HepG2 (cell line): ENCODE measurements around the gene ACAP2. TPM values are rescaled to one million over a fixed set of nuclear protein-coding genes. Genes with fewer than 3 reads are reported as not detected.

ENCODE experiments used
- FOXM1 ChIP-seq: sonication (generic); formaldehyde crosslinking; IDR thresholded peaks from 2 replicates; pipeline ENCODE4 v1.5.0; 2020; ENCODE audit warnings: missing genetic modification reagents
- HNF1B ChIP-seq: sonication (generic); formaldehyde crosslinking; IDR thresholded peaks from 2 replicates; pipeline ENCODE4 v1.5.1; 2020; ENCODE audit warnings: mild to moderate bottlenecking, moderate library complexity, missing genetic modification reagents
- HOXA5 ChIP-seq: sonication (generic); formaldehyde crosslinking; IDR thresholded peaks from 2 replicates; pipeline ENCODE4 v1.4.0; 2020; ENCODE audit warnings: missing genetic modification reagents
- MEIS1 ChIP-seq: sonication (generic); formaldehyde crosslinking; IDR thresholded peaks from 2 replicates; pipeline ENCODE4 v1.9.0; 2021; ENCODE audit warnings: mild to moderate bottlenecking, missing genetic modification reagents, moderate library complexity, borderline replicate concordance
- NKX3-1 ChIP-seq: sonication (generic); formaldehyde crosslinking; IDR thresholded peaks from 2 replicates; pipeline ENCODE4 v1.5.0; 2020; ENCODE audit warnings: missing genetic modification reagents
- RAD21 ChIP-seq: fragments of 450-650 bp; formaldehyde crosslinking; IDR thresholded peaks from 2 replicates; pipeline ENCODE4 v1.5.0; 2020; ENCODE audit warnings: mild to moderate bottlenecking
- RFX3 ChIP-seq: IDR thresholded peaks from 2 replicates; pipeline ENCODE4 v1.6.1; 2016; ENCODE audit warnings: missing biosample characterization, missing genetic modification reagents
- THAP9 ChIP-seq: sonication (generic); formaldehyde crosslinking; IDR thresholded peaks from 2 replicates; pipeline ENCODE4; 2020; ENCODE audit warnings: missing genetic modification reagents, mild to moderate bottlenecking, borderline replicate concordance
- XRCC5 ChIP-seq: fragments of 200-400 bp; formaldehyde crosslinking; optimal IDR thresholded peaks from 2 replicates; pipeline ENCODE3; 2017; ENCODE audit warnings: mild to moderate bottlenecking, low read length
- ZBTB3 ChIP-seq: sonication (generic); formaldehyde crosslinking; IDR thresholded peaks from 2 replicates; pipeline ENCODE4 v1.4.0; 2020; ENCODE audit warnings: low read depth, mild to moderate bottlenecking, moderate library complexity, missing genetic modification reagents, borderline replicate concordance
- ZBTB4 ChIP-seq: sonication (generic); formaldehyde crosslinking; IDR thresholded peaks from 2 replicates; pipeline ENCODE4 v1.4.0; 2020; ENCODE audit warnings: missing genetic modification reagents, mild to moderate bottlenecking, borderline replicate concordance
- ZC3H13 ChIP-seq: sonication (generic); formaldehyde crosslinking; IDR thresholded peaks from 2 replicates; pipeline ENCODE4 v1.8.1; 2023; ENCODE audit warnings: mild to moderate bottlenecking, missing genetic modification reagents, moderate library complexity
- ZGPAT ChIP-seq: IDR thresholded peaks from 2 replicates; pipeline ENCODE4 v1.6.1; 2016; ENCODE audit warnings: mild to moderate bottlenecking
- ZMYM3 ChIP-seq: sonication (generic); formaldehyde crosslinking; IDR thresholded peaks from 2 replicates; pipeline ENCODE4 v1.5.1; 2020; ENCODE audit warnings: mild to moderate bottlenecking, missing genetic modification reagents
- ZNF121 ChIP-seq: sonication (generic); formaldehyde crosslinking; IDR thresholded peaks from 2 replicates; pipeline ENCODE4 v1.5.0; 2020; ENCODE audit warnings: mild to moderate bottlenecking, missing genetic modification reagents
- ZNF225 ChIP-seq: sonication (generic); formaldehyde crosslinking; IDR thresholded peaks from 2 replicates; pipeline ENCODE4 v1.4.0; 2020; ENCODE audit warnings: mild to moderate bottlenecking, missing genetic modification reagents
- ZNF589 ChIP-seq: sonication (generic); formaldehyde crosslinking; conservative IDR thresholded peaks from 2 replicates; pipeline ENCODE4 v1.8.0; 2022; ENCODE audit warnings: mild to moderate bottlenecking, moderate library complexity, missing genetic modification reagents
- polyA plus RNA-seq, 8 experiments: library from polyadenylated mRNA; depleted of rRNA in 3 of 8; stranded (reverse) in 7 of 8; unstranded in 1 of 8; fragments of >200 nt; fragmentation: Illumina TruSeq in 4 of 8; extraction: Trizol in 4 of 8; gene quantifications; 2 replicates each; pipeline versions ENCODE4 v1.2.1 to v1.2.3, GENCODE V29; 2011 to 2016; ENCODE audit warnings: low read depth in 4 of 8, missing spikeins in 1 of 8, mixed read lengths in 1 of 8; ENCODE audit not compliant: insufficient read depth in 1 of 8
- total RNA-seq, 5 experiments: library from RNA; depleted of rRNA; stranded (reverse); fragments of >200 nt; fragmentation: Illumina TruSeq; extraction: Trizol; gene quantifications; 2 replicates each; pipeline ENCODE4 v1.2.3, GENCODE V29; 2016; ENCODE audit warnings: low read depth in 1 of 5
- TF ChIP-seq, protein P1 (sequence below): sonication (generic); formaldehyde crosslinking; IDR thresholded peaks from 2 replicates; pipeline ENCODE4 v1.5.0; 2020; ENCODE audit warnings: missing genetic modification reagents

The ACAP2 gene
- total and polyA plus RNA-seq, 2 of the 13 experiments (the other 11 are each of a cell fraction or from before 2014, with no cell fraction given), result 7.3 to 23.9 TPM

DNA sequence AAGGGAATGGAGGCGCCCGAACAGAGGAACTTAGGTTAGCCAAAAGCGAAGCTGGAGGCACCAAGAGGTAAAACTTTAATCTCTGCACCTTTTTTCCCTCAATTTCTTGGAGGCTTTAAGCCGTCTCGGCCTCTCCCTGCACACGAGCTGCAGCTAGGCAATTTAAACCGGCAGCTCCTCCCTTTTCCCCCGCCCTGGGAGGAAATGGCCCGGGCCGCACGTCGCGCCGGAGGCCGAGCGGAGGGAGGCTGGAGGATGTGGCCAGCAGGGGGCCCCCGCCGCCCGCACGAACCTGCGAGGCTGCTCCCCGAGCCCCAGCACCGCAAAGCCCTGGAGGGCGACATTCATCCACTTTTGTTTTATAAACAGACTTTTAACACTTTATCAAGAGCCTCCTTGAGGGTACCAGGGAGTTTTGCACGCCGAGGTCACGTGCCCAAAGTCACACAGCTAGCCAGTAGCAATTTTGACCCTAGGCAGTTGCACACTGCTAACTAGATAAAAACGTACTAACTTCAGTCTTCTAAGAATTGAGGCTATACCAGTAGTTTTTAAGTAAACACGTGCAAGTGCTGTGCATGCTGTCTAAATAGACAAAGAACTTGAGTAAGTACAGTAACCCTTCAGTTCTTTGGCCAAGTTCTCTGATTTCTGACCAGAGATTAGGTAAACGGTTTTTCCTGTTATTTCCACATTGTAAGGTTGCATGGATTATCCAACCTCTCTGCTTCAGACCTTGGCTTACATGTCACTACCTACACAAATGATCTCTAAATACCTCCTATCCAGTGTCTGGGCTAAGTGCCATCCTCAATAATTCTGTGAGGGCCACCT, 171.2 kb downstream of the ACAP2 start (continued):
- TF ChIP-seq, protein P1, sequence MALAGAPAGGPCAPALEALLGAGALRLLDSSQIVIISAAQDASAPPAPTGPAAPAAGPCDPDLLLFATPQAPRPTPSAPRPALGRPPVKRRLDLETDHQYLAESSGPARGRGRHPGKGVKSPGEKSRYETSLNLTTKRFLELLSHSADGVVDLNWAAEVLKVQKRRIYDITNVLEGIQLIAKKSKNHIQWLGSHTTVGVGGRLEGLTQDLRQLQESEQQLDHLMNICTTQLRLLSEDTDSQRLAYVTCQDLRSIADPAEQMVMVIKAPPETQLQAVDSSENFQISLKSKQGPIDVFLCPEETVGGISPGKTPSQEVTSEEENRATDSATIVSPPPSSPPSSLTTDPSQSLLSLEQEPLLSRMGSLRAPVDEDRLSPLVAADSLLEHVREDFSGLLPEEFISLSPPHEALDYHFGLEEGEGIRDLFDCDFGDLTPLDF (CRISPR knock-in tag), result no peak; the same call in 1 of the 2 replicates
- peak; percentile 63; the same call in 1 of the 2 replicates for TF ChIP-seq THAP9 (CRISPR knock-in tag)
- TF ChIP-seq HOXA5 (CRISPR knock-in tag), result peak; percentile 90
- no peak for TF ChIP-seq ZNF589
- peak; percentile 81; the same call in 1 of the 2 replicates for TF ChIP-seq HNF1B (CRISPR knock-in tag)
- TF ChIP-seq ZGPAT (CRISPR knock-in tag), result peak; percentile 87; the same call in 1 of the 2 replicates
- peak; percentile 40; the same call in 1 of the 2 replicates for TF ChIP-seq ZBTB4 (CRISPR knock-in tag)
- TF ChIP-seq ZNF225, result no peak
- peak; percentile 24; the same call in 1 of the 2 replicates for TF ChIP-seq NKX3-1 (CRISPR knock-in tag)
- peak; percentile 61; the same call in 1 of the 2 replicates for TF ChIP-seq MEIS1 (CRISPR knock-in tag)
- peak; percentile 51; the same call in 1 of the 2 replicates for TF ChIP-seq ZMYM3 (CRISPR knock-in tag)
- TF ChIP-seq ZNF121 (CRISPR knock-in tag), result 0 out of 2 replicates have a peak, but pooled peaks have one; percentile 24
- TF ChIP-seq ZBTB3 (CRISPR knock-in tag), result 0 out of 2 replicates have a peak, but pooled peaks have one; percentile 35
- TF ChIP-seq XRCC5, result peak; percentile 61
- no peak for TF ChIP-seq FOXM1 (CRISPR knock-in tag)
- TF ChIP-seq RFX3 (CRISPR knock-in tag), result no peak
- no peak for TF ChIP-seq ZC3H13 (CRISPR knock-in tag)
- TF ChIP-seq RAD21 (CRISPR knock-in tag), result peak; percentile 95
